HuH-7 (cell line): ENCODE measurements around the gene FBXO31.
A peak's percentile ranks its signal among the peaks of the same experiment; 100 is the strongest.
"Not testable (repeated sequence)": the region's sequence is repeated elsewhere in the genome, so short reads cannot be mapped to it uniquely, and the experiment has no call there.

Experiments
- DNase-seq: peaks from one replicate; pipeline ENCODE4 v3.0.0; 2011; ENCODE audit warnings: low spot score

FBXO31 gene

DNA sequence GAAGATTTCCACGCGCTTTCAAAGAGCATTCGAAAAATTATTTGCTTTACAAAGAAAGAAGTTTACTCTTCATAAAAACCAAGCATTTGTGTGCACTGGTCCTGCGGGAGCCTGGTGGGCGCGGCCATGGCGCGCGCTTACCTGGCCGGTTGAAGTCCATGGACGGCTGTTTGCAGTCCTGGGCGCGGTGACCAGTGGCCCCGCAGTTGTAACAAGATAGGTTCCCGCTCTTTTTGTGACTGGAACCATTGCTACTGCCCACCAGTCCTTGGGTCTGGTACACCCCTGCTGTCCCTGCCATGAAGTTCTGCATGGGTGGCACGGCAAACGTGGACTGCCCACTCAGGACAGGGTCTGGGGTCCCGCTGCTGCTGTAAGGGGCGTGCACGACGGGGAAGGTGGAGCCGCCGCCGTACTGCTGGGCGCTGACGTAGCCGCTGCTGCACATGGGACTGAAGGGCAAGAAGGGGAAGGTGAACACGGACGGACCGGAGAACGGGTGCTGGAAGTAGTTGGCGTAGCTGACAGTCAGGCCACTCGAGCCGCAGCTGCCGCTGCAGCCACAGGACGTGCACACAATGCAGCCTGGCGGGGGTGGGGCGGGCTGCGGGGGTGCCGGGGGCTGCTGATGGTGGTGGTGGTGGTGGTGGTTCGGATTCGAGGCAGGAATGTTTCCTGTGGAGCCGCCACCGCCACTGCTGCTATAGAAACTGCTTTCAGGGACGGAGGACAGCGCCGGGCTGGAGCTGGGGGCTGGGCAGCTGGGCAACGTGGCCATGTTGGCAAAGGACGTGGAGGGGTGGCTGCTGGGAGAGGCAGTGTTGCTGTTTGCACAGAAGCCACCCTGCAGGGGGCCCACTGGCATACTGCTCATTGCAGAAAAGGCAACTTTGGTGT, 28.0 kb upstream of the FBXO31 start:
- no peak for DNase-seq

DNA sequence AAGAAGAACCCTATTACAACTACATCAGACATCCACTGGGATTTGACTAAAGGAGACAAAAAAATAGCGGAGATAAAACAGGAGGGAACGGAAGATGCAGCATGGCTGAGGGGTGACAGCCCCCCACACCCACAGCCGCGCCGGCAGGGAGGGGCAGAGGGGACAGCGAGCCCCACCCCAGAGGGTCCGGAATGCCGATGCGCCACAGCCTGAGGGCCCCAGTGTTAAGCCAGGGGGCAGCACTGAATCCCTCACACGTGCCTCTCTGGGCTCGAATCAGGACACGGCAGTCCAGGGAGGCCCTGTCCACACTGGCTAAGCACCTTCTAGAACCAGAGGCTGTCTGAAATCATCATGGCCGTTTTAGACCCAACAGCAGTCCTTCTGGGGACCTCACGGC, 27.4 kb upstream of the FBXO31 start:
- DNase-seq: no peak

DNA sequence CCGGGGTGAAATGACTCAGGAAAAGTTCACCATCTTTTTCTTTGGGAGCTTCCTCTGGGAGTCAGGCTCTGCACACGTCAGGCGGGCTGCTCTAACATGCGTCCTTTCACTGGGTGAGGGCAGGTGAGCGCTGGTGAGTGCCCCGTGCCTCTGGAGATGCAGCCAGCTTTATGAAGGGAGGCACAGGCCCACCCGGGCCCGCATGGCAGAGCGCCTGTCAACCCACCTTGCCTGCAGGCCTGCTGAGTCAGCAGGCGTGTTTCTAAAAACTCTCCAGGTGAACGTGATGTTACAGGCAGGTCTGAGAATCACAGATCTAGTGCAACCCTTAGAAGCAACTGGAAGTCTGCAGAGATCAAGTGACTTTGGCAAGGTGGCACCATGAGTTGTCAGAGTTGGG, 27.0 kb upstream of the FBXO31 start:
- no peak for DNase-seq

DNA sequence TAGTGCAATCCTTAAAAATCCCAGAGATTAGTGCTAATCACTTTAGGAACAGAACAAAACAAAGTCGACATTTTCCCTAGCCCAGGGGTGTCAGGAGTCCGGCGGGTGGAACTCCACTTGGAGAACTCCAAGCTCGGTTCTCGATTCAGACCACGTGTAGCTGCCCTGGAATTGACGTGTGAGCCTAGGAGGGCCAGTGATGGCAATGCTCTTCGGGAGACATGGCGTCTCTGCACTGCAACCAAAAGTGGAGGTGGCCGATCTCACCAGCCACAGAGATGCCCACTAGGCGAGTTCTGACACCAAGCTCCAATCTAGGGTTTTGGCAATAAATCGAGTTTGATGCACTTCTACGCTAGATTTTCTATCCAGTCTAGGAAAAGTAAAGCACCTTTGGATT, 26.2 kb upstream of the FBXO31 start:
- no peak for DNase-seq

DNA sequence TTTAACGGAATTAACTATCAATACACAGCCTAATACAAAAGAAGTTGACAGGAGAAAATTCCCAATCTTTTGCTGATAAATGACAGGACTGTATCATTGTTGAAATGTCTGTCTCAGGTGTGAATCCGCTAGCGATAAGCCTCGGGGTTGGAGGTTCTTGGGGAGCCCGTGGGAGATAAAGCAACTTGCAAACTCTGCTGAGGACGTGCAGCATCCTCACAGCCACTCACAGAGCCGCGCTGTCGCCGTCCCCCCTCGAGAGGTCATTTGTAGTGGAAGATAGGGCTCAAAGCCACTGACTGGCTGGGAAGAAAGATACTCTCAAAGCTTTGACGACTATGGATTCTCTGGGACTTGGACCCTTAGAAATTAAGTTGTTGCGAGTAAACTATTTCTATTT, 25.6 kb upstream of the FBXO31 start:
- no peak for DNase-seq

DNA sequence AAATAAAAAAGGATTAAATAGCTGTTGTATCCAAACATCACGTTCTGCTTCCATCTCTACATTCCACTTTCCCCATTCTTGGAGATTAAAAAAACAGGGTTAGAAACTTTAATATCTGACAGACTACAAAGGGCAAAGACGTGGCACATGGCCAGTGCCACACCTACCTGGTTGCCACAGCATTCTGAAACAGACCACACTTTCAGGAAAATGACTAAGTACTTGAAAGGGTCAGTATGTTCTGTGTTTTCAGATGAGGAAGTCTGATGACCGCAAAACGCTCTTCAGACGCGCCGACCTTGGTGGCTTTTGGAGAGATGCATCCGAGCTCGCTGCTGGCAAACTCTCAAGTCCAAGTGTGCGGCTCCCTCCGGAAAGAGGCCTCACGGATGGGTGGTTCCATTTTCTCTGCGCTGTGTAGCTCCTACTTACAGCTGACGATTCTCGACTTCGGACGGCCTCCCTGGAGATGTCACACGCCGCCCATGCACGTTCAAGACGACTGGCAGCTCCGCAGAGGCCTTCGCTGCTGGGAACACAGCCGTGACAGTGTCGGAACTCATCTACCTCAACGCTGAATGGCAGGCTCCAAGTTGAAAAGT, 24.0 kb upstream of the FBXO31 start:
- no peak for DNase-seq

DNA sequence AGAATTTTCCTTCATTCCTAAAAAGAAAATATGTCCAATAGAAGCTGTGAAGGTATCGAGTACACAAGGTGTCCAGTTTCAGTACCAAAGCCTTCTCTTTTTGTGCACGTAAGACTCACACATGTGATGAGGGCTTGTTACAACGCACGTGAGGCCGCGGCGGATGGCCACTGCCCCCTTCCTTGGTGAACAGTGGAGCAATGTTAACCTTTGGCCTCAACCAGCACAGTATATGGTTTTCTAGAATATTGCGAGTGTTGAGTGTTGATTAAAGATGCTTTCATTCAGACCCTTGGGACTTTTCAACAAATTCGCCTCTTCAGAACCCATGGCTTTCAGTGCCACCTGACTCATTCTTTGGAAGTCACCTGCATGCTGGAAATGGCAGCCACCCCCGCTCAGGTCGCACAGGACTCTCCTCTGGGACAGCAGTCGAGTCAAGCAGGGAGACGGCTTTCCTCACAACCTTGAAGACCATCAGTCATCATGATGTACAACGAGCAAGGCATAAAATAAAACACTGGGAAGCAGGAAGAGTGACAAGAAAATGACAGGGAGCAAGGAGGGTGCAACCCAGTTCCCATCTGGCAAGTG, 23.0 kb upstream of the FBXO31 start:
- DNase-seq: no peak

DNA sequence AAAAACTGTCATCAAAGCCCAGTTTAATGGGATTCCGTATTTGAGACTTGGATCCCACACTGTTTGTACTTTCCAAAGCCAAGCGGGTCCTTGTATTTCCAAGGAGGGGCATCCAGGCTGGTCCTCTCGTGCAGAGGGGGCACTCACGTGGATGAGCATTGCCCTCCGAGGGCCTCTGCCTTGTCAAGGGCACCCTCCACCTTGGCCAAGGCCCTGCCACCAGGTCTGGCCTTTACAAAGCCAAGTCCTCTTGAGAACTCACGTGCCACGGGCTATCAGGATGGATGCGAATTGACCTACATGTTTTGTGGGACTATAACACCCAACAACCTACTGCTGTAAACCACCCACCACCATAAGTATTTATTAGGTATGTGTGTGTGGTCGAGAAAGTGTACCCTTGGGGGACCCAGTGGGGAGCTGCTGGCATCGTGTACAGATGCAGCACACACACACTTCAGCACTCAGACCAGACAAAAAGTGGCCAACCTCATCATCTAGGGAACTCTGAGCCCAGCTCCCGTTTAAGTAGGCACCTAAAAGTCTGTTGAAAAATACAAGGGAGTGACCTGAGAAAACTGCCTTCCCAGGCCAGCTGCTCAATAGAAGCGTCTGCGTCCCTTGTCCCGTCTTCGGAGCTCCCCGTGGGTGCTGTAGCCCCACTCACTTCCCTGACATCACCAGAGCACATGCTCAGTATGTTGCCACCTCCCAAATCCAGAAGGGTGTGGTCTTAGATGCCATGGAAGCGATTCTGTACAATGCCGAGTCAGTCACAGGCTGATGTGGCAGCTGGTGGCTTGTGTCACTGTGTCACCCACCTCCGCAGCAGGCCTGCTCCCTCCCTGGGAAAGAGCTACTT, 21.4 kb upstream of the FBXO31 start:
- DNase-seq: no peak

DNA sequence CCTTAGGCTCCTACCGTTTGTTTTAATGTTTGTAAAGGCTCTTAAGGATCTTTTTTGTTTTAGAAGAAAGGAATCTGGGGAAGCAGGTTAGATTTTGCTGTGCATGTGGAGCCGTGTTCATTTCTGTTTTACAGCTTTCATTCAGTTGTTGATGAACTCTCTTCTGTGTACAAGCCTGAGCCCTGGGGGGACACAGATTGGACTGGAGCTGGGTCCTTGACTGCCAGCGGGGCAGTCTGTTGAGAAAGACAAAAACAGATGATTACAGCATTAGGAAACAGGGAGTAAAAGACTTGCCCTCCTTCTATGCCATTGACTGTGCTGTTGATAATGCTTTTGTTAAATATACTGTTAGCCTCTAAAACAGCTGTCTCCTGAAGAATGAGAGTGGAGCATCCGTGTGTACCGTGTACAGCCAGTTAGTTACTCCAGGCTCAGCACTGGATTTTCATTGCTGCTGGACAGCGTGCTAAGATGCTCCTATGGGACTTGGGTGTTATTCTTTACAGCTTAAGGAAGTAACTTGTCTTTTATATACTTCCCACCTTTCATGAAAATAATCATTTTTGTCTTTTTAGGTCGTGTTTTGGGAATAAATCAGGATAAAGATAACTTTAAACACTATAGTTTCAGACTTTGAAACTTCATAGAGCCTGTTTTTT, 11.7 kb upstream of the FBXO31 start:
- no peak for DNase-seq

DNA sequence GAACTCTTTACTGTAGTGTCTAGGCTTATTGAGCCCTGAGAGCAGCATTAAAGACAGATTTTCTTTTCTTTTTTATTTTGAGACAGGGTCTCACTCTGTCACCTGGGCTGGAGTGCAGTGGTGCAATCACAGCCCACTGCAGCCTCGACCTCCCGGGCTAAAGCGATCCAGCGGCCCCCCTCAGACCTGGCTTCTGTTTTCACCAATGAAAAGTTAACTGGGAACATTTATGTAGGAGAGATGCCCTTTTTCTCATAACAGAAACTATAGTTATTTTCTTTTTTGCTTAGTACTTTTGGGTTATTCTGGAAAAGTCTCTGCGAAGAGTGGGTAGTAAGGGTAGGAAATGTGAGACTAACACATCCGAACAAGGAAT, 10.1 kb upstream of the FBXO31 start:
- DNase-seq: no peak

DNA sequence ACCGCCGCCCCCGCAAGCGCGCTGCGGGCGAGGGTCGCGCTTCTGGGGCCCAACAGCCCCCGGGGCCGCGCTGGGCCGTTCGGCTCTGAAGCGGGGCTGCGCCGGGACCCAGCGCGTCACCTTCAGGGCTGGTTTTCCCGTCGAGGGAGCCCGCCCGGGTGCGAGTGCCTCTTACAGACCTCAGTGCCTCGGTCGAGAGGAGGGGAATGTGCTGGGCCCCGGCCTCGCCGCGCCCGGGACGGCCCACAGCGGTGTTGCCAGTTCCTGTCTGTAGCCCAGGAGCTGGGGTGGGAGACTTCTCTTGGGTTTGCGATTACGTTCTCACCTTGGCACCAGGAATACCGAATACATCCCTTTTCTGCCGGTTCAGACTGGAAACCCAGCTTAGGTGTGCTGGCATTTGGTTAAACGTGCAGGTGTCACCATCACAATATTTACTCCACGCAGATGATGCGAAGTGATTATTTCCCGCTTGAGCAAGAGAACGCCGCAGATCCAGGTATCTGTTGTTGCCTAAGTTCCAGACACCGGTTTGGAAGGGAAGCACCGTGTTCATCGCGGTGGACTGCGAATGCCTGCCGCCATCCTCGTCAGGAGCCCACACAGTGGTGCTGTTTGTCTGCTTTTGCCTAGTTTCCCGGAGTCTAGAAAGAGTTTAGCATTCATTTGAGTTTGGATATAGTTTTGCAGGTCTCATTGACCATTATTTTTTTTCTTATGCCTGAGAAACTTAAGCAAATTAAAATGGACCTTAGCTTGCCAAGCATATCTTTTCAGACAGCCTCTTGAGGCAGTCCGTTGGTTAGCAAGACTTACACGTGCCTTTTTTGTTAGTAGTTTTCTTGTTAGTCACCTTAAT, 9.5 kb upstream of the FBXO31 start:
- peak; percentile 58 for DNase-seq

DNA sequence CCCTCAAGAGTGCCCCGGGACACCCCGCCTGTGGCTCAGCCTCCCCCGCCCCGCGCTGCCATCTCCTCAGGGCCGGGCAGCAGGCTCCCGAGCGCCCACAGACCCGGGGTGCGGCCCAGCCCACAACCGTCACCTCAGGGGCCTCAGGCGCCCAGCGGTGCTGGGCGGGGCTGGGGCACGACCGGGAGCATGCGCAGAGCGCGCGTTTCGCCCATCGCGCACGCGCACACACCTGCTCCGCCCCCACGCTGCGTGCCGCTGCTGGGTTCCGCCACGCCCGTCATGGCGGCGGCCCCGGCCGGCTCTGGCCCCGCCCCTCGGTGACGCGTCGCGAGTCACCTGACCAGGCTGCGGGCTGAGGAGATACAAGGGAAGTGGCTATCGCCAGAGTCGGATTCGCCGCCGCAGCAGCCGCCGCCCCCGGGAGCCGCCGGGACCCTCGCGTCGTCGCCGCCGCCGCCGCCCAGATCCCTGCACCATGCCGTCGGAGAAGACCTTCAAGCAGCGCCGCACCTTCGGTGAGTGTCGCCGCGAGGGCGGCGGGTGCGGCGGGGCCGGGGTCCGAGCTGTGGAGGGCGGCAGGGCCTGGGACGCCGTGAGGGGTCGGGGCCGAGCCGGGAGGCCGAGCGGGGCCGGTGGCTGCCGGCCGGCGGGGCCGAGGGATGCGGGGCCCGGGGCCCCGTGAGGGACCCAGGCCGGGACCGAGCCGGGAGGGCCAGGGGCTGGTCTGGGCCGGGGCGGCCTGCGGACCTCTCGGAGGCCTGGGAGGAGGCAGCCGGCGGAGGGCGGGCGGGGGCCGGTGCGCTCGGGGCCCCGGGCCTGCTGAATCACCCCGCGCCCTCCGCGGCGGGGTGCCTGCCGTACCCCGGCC, 8.6 kb upstream of the FBXO31 start, which contains the start of gene MAP1LC3B:
TSS of gene MAP1LC3B (plus strand) at position 387 of the 871 bp plus-strand sequence. CDS start at position 479, 92 bp downstream.
- DNase-seq: peak; percentile 98

DNA sequence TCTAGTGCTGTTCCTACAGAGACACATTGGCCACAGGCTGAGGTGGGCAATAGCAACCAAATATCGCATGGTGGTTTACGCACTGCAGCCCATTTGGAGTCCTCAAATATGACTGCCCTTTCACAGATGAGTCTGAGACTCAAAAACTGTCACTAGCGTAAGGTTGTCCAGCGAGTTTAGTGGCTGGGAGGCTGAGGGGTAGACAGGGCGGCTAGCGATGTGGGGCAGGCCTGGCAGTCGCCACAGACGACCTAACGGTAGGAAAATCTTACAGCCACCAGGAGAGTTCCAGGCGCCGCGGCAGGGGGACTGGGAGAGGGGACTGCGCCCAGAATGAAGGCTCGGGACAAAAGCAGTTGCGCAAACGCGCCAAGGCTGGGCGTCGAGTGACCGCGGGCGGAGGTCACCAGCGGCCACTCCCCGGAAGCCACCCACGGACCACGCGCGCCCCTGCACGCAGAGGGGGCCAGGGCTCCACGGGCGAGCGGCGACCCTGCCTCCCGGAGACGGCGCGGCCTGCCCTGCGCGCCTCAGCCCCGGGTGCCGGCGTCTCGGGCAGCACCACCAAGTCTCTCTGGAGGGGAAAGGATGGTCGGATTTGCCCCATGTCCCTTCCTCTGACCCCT, 7.9 kb upstream of the FBXO31 start:
- DNase-seq: peak; percentile 70

DNA sequence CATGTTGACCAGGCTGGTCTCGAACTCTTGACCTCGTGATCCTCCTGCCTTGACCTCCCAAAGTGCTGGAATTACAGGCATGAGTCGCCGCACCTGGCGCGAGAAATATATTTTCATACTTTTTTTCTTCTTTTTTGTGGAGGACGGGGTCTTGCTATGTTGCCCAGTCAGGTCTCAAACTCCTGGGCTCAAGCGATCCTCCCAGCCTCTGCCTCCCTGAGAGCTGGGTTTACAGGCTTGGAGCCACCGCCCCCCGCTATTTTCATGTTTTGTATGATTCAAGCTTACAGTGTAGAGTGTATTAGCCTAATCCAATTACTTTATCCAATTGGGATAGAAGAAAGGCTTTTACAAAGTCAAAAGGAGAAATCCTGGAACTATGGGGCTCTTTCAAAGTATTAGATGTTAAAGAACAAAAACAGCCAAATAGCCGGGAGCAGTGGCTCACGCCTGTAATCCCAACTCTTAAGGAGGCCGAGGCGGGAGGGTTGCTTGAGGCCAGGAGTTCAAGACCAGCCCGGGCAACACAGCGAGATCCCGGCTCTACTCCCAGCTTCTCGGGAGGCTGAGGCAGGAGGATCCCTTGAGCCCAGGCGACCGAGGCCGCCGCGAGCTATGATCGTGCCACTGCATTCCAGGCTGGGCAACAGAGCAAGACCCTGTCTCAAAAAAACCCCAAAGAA, 7.2 kb upstream of the FBXO31 start:
- no peak for DNase-seq

DNA sequence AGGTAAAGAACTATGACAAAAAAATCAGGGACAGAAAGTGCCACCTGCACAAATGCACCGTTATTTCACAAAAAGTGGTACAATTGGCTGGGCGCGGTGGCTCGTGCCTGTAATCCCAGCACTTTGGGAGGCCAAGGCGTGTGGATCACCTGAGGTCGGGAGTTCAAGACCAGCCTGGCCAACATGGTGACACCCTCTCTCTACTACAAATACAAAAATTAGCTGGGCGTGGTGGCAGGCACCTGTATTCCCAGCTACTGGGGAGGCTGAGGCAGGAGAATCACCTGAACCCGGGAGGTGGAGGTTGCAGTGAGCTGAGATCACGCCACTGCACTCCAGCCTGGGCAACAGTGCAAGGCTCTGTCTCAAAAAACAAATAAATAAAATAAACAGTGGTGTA, 6.3 kb upstream of the FBXO31 start:
- DNase-seq: not testable (repeated sequence)

DNA sequence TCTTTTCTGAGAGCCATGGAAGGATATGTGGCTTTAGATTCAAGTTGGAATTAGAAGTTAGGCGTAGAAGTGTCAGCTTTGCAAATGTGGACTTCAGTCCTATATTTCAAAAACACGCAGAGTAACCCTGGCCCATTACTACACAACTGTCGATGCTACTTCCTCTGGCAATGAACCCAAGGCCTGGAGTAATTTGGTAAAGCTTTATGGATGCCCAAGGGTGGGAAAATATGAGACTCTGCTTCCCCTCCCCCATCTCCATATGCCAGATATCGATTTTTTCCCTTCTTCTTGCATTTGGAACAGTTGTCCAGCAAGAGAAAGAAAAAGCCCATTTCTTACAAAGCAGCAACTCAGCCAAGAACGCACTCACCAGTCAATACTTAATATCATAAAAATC, 5.7 kb upstream of the FBXO31 start:
- no peak for DNase-seq

DNA sequence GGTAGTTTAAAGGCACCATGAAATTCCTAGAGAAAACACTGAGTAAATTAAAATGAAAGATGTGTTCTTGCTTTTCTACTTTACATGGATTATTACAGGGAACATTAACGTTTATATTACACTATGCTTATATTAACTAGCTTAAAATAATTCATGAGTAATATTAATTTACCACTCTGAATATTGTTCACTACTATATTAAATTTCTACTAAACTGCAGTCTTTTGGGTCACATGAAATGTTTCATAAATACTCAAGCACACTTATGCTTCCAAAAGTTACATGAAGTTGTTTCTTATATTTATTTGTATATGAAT, 5.2 kb upstream of the FBXO31 start:
- DNase-seq: no peak

DNA sequence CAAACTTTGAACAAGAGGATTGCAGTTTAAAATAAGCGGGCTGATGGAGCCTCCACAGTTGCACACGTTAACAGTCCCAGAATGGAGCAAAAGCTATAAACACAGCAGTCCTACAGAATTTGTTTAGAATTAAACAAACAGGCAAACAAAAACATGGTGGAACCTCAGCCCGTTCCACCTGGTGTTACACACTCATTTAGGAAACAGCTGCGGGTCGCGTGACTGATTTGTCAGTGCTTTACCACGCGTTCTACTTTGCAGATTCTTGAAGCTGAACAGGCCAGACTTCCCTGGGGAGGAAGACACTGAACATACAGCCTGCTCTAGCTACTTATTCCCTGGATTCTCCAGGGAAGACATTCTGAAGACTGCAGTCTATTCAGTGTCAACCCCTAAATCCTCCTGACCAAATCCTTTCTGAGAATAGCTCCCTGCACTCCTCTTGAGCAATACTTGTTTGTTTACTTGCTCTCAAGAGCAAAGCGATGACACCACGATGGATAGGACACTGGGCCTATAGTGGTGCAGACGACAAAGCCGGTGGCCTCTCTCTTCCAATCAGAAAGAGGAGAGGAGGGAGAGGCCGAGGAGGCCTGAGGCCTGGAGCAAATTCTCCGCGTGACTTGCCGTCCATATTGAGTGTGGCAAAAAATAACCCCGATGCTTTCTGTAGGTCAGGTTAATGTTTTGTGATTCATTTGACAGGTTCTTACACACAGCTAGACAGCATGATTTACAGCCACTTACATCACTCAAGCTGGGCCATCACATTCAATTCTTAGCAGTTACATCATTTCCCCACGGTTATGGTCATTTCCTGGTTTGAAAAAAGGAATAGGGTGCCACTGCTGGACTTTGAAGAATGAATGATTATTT, 4.6 kb upstream of the FBXO31 start:
- DNase-seq: peak; percentile 97
